HG03558 (cell line): ENCODE measurements around the gene ST14.

Source experiments
- ATAC-seq: cut with Tn5 transposase; IDR thresholded peaks from one replicate; pipeline ENCODE4 v1.9.1; 2021; ENCODE audit warnings: moderate number of reproducible peaks; ENCODE audit not compliant: unreplicated experiment; ENCODE audit errors: extremely low read depth

ST14 gene

GRCh38 chr11:130202818-130203689 lies 43.5 kb downstream of the ST14 start:
- no peak for ATAC-seq

GRCh38 chr11:130203766-130204702 lies 44.5 kb downstream of the ST14 start:
- ATAC-seq: no peak

- no peak for ATAC-seq
These were observed 45.1 kb downstream of the ST14 start for GRCh38 chr11:130204703-130205095.

GRCh38 chr11:130206141-130206540 lies 46.6 kb downstream of the ST14 start:
- no peak for ATAC-seq

- ATAC-seq: no peak
These were observed 48.9 kb downstream of the ST14 start for GRCh38 chr11:130208241-130209127.

- no peak for ATAC-seq
These were observed 49.7 kb downstream of the ST14 start for GRCh38 chr11:130209128-130209932.

- no peak for ATAC-seq
These were observed 50.6 kb downstream of the ST14 start for GRCh38 chr11:130209954-130210854.

GRCh38 chr11:130211144-130211543 lies 51.6 kb downstream of the ST14 start:
- ATAC-seq: no peak

- no peak for ATAC-seq
These were observed 52.3 kb downstream of the ST14 start for GRCh38 chr11:130211781-130212401.

GRCh38 chr11:130212431-130212961 lies 52.9 kb downstream of the ST14 start:
- no peak for ATAC-seq

- ATAC-seq: no peak
These were observed 53.8 kb downstream of the ST14 start for GRCh38 chr11:130213143-130213978.

GRCh38 chr11:130213979-130214281 lies 54.3 kb downstream of the ST14 start:
- ATAC-seq: no peak

GRCh38 chr11:130214861-130215530 lies 55.4 kb downstream of the ST14 start:
- ATAC-seq: no peak

- no peak for ATAC-seq
These were observed 56.1 kb downstream of the ST14 start for GRCh38 chr11:130215531-130216220.

- no peak for ATAC-seq
These were observed 56.6 kb downstream of the ST14 start for GRCh38 chr11:130216221-130216550.

GRCh38 chr11:130216591-130217132 lies 57.1 kb downstream of the ST14 start:
- no peak for ATAC-seq
